Left lung (tissue), 10 donors: ENCODE results near the gene HACL1. TPM values are rescaled to one million over a fixed set of nuclear protein-coding genes. Genes with fewer than 3 reads are reported as not detected.

Experiments used
- ATAC-seq: fragments of 200-7000 bp; cut with Tn5 transposase; one replicate; pipeline ENCODE4 v1.9.1; 2020; ENCODE audit warnings: moderate library complexity
- DNase-seq, 4 donors: peaks; one replicate each; pipeline ENCODE4 v3.0.0-alpha.2; 2013 to 2020
- H3K27ac ChIP-seq, 2 donors: fragments of 200-600 bp; sonication (generic) in 1 of 2; one replicate each; pipeline versions ENCODE4 v1.5.0 to v1.8.0; 2020 to 2021
- H3K27me3 ChIP-seq, 2 donors: fragments of 200-600 bp; sonication (generic) in 1 of 2; one replicate each; pipeline versions ENCODE4 v1.5.0 to v1.8.0; 2020 to 2021
- H3K36me3 ChIP-seq, 2 donors: fragments of 200-600 bp; sonication (generic) in 1 of 2; one replicate each; pipeline versions ENCODE4 v1.5.0 to v1.8.0; 2020 to 2021
- H3K4me1 ChIP-seq, 2 donors: fragments of 200-600 bp; one replicate each; pipeline ENCODE4 v1.8.0; 2021
- H3K4me3 ChIP-seq, 2 donors: fragments of 200-600 bp; sonication (generic) in 1 of 2; one replicate each; pipeline versions ENCODE4 v1.5.0 to v1.8.0; 2020 to 2021; ENCODE audit warnings: mild to moderate bottlenecking in 1 of 2
- H3K9me3 ChIP-seq, 2 donors: fragments of 200-600 bp; sonication (generic) in 1 of 2; one replicate each; pipeline versions ENCODE4 v1.5.0 to v1.8.0; 2020 to 2021
- intact Hi-C, 2 donors: fragments of 100-400 bp; cut with DNase I; formaldehyde crosslinking; loops; one replicate each; pipeline versions ENCODE4 v1.11.2 to v1.14.2; 2022
- polyA plus RNA-seq, 6 donors: library from polyadenylated mRNA; unstranded; fragments of 120-200 nt; gene quantifications; one replicate each; pipeline ENCODE4 v1.2.1, GENCODE V29; 2013; ENCODE audit not compliant: insufficient read length in 6 of 6
- total RNA-seq, 2 donors: library from RNA; stranded (reverse); fragmentation: NEBNext Ultra II Directional; extraction: Animal tissue kit (Norgen Biotek cat#: 25700); gene quantifications; one replicate each; pipeline ENCODE4 v1.2.1, GENCODE V29; 2021
- TF ChIP-seq, protein P1 (sequence below), 2 donors: fragments of 200-600 bp; sonication (generic) in 1 of 2; IDR thresholded peaks; one replicate each; pipeline versions ENCODE4 v1.5.0 to v1.8.0; 2021; ENCODE audit warnings: antibody characterized with exemption in 2 of 2
- donor health status: DM: no; HTN: yes; CAD: no.
- donor health status: DM: no; HTN: no; CAD: no.

HACL1 gene
- total and polyA plus RNA-seq, 8 donors, result 15.5 to 24.6 (median 19.0) TPM

DNA sequence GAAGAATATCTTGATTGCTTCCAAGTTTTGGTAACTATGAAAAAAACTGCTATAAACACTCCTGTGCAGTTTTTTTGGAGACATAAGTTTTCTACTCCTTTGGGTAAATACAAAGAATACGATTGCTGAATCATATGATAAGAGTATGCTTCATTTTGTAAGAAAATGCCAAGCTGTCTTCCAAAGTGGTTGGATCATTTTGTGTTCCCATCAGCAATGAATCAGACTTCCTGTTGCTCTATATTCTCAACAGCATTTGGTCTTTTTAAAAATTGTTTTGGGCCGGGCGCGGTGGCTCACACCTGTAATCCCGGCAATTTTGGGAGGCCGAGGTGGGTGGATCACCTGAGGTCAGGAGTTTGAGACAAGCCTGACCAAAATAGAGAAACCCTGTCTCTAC lies 14.7 kb upstream of the HACL1 start:
- H3K27me3 ChIP-seq, result no peaks in the 10 kb centered on the region
- intact Hi-C loops, result no loop called here
- TF ChIP-seq, protein P1, sequence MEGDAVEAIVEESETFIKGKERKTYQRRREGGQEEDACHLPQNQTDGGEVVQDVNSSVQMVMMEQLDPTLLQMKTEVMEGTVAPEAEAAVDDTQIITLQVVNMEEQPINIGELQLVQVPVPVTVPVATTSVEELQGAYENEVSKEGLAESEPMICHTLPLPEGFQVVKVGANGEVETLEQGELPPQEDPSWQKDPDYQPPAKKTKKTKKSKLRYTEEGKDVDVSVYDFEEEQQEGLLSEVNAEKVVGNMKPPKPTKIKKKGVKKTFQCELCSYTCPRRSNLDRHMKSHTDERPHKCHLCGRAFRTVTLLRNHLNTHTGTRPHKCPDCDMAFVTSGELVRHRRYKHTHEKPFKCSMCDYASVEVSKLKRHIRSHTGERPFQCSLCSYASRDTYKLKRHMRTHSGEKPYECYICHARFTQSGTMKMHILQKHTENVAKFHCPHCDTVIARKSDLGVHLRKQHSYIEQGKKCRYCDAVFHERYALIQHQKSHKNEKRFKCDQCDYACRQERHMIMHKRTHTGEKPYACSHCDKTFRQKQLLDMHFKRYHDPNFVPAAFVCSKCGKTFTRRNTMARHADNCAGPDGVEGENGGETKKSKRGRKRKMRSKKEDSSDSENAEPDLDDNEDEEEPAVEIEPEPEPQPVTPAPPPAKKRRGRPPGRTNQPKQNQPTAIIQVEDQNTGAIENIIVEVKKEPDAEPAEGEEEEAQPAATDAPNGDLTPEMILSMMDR (IDR thresholded peaks at IDR 0.05), result no peak
- ATAC-seq (no peak), DNase-seq (no peak)
- no peak overlapping the region for H3K4me3 ChIP-seq
- H3K4me1 ChIP-seq, result no peaks in the 10 kb centered on the region
- peaks cover 0 to 20% of the 10 kb centered on the region in 2 donors for H3K9me3 ChIP-seq
- H3K27ac ChIP-seq, result no peak overlapping the region
- H3K36me3 ChIP-seq, result no peaks in the 10 kb centered on the region

DNA sequence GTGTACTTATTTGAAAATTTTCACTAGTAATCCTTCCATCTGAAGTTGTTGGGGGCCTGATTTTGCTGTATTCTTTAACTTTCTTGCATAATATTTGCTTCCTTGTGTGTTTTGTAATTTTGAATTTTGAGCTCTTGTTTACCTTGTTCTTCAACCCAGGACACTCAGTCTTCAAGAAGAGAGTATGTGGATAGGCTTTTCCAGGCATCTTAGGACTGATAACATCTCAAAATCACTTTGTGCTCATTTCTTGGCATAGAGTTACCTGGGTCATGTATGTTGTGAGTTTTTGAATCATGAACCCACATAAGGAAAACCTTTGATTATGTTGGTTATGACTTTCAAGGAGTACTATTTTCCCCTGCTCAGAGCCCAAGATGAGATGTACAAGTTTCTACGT lies 13.6 kb upstream of the HACL1 start:
- intact Hi-C loops, result no loop called here
- peak; percentile 34 for ATAC-seq
- peaks cover 0 to 8% of the 10 kb centered on the region in 2 donors for H3K4me1 ChIP-seq
- H3K27ac ChIP-seq, result no peak overlapping the region
- H3K36me3 ChIP-seq, result no peaks in the 10 kb centered on the region
- TF ChIP-seq, protein P1 (IDR thresholded peaks at IDR 0.05), result no peak
- peaks cover 0 to 9% of the 10 kb centered on the region in 2 donors for H3K9me3 ChIP-seq
- H3K4me3 ChIP-seq, result no peak overlapping the region
- H3K27me3 ChIP-seq, result no peaks in the 10 kb centered on the region
- DNase-seq, result no peak

DNA sequence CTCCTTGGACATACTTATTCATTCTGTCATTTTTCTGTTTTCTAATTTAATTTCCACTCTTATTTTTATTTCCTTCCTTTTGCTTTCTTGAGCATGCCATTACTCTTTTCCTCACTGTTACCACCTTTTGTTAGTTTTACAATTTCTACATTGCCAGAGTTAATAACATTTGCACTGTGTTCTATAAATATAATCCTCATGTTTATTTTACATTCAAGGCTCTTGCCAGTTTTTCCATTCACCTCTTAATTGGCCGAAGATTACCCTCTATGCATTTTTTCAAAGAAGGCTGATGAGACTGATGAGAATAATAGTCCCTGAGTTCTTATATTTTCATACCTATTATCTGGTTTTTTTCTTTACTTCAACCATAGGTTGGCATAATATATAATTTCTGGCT lies 10.6 kb upstream of the HACL1 start:
- H3K27me3 ChIP-seq, result no peaks in the 10 kb centered on the region
- H3K27ac ChIP-seq, result no peak overlapping the region
- H3K36me3 ChIP-seq, result no peaks in the 10 kb centered on the region
- H3K4me3 ChIP-seq, result no peak overlapping the region
- ATAC-seq, result no peak
- H3K4me1 ChIP-seq, result peaks cover 0 to 16% of the 10 kb centered on the region in 2 donors
- no peak for DNase-seq
- intact Hi-C loops, result no loop called here
- TF ChIP-seq, protein P1 (IDR thresholded peaks at IDR 0.05), result no peak
- H3K9me3 ChIP-seq, result no peaks in the 10 kb centered on the region

DNA sequence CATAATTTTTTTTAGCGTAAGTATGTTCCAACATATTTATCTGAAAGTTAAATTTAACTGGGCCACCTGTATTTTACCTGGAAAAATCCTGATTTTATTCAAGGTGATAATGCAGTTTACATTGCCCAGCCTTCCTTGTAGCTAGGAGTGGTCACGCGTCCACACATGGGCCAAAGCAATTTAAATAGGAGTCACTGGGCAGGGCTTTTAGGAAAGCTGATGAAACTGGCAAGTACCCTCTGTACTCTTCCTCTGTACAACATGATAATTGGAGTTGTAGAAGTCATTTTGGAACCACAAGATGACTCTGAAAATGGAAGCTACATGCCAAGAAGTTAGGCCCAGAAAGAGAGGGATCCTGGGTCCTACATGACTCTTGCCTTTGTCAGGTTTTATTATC lies 9.6 kb upstream of the HACL1 start:
- DNase-seq, result no peak
- Histone ChIP-seq H3K4me1 (peaks cover 0 to 16% of the 10 kb centered on the region in 2 donors), H3K27ac (no peak overlapping the region), H3K9me3 (no peaks in the 10 kb centered on the region), H3K4me3 (no peak overlapping the region), H3K36me3 (no peaks in the 10 kb centered on the region), H3K27me3 (no peaks in the 10 kb centered on the region)
- intact Hi-C loops, result no loop called here
- ATAC-seq, result no peak
- TF ChIP-seq, protein P1 (IDR thresholded peaks at IDR 0.05), result no peak

DNA sequence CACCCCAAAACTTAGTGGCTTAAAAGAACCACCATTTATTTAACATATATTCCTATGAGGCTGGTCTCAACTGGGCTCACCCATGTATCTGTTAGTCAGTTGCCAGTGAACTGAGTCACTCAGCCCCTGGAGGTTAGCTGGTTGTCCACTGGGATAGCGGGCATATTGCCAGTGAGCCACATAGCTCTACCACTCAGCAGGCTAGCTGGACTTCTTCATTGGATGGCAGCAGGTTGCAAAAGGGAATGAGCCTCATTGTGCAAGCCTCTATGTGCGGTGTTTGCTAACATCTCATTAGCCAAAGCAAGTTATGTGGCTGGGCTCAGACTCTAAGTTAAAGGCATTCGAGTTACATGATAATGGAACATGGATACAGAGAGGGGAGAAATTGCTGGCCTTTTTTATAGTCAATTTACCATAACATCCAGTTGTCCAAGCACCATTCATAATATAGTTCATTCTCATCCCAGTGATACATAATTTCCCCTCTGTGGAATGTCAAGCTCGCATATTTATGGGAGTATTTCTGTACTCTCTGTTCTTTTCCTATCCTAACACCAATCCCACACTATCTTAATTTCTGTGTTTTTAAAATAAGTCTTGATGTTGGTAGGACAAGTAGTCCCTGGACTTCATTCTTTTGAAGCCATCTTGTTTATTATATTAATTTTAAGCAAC lies 8.9 kb upstream of the HACL1 start:
- no peak overlapping the region for H3K4me3 ChIP-seq
- TF ChIP-seq, protein P1 (IDR thresholded peaks at IDR 0.05), result no peak
- DNase-seq (peak in 1 of 4 donors; percentile 59), ATAC-seq (peak; percentile 71)
- intact Hi-C loops, result no loop called here
- no peaks in the 10 kb centered on the region for H3K36me3 ChIP-seq
- H3K4me1 ChIP-seq, result peaks cover 0 to 16% of the 10 kb centered on the region in 2 donors
- H3K27ac ChIP-seq, result no peak overlapping the region
- H3K9me3 ChIP-seq, result no peaks in the 10 kb centered on the region
- no peaks in the 10 kb centered on the region for H3K27me3 ChIP-seq
